Activated T-cell treated with anti-CD3 and anti-CD28 coated beads, Interleukin-2, amount 50 U/mL, for 24 hours (primary cell): ENCODE measurements around the gene TNPO3.
A peak's percentile ranks its signal among the peaks of the same experiment; 100 is the strongest.

Experiments
- DNase-seq: peaks from one replicate; pipeline ENCODE4 v3.0.0-alpha.2; 2020
- H3K27ac Mint-ChIP-seq: 2 replicates; pipeline ENCODE4 v1.8.0; 2020; ENCODE audit warnings: mild to moderate bottlenecking, mixed read lengths
- H3K27me3 Mint-ChIP-seq: 2 replicates; pipeline ENCODE4 v1.8.0; 2020; ENCODE audit warnings: mixed read lengths
- H3K36me3 Mint-ChIP-seq: 2 replicates; pipeline ENCODE4 v1.8.0; 2020; ENCODE audit warnings: low read depth, mixed read lengths
- H3K4me1 Mint-ChIP-seq: 2 replicates; pipeline ENCODE4 v1.8.0; 2020; ENCODE audit warnings: low read depth, mixed read lengths
- H3K4me3 Mint-ChIP-seq: 2 replicates; pipeline ENCODE4 v1.8.0; 2020; ENCODE audit warnings: mild to moderate bottlenecking, moderate library complexity, mixed read lengths
- H3K9me3 Mint-ChIP-seq: 2 replicates; pipeline ENCODE4 v1.8.0; 2020; ENCODE audit warnings: mixed read lengths

TNPO3 gene

DNA sequence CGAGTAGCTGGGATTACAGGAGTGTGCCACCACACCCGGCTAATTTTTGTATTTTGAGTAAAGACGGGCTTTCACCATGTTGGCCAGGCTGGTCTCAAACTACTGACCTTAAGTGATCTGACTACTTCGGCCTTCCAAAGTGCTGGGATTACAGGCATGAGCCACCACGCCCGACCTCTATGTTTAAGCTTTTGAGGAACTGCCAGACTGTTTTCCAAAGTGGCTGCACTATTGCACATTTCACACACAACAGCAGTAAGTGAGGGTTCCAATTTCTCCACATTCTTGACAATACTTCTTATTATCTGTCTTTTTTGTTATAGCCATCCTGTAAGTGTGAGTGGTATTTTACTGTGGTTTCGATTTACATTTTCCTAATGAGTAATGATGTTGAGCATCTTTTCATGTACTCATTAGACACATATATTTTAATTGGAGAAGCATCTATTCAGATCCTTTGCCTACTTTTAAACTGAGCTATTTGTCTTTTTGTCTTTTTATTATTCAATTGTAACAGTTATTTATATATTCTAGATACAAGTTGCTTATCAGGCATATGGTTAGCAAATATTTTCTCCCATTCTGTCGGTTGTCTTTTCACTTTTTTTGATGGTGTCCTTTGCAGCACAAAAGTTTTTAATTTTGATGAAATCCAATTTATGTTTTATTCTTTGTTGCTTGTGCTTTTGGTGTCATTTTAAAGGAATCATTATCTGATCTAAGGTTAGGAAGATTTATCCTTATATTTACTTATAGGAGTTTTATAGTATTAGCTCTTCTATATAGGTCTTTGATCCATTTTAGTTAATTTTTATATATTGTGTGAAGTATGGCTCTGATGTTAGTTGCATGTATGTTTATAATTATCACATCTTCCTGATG is 130.0 kb downstream of the TNPO3 start:
- no peaks in the 10 kb centered on the region for H3K27me3 Mint-ChIP-seq
- no peak overlapping the region for H3K27ac Mint-ChIP-seq
- no peak for DNase-seq
- no peaks in the 10 kb centered on the region for H3K36me3 Mint-ChIP-seq
- no peaks in the 10 kb centered on the region for H3K4me1 Mint-ChIP-seq
- no peaks in the 10 kb centered on the region for H3K9me3 Mint-ChIP-seq
- H3K4me3 Mint-ChIP-seq = no peak overlapping the region

GRCh38 chr7:128923411-128923800 is 131.5 kb downstream of the TNPO3 start:
- no peak overlapping the region for H3K27ac Mint-ChIP-seq
- no peaks in the 10 kb centered on the region for H3K4me1 Mint-ChIP-seq
- H3K36me3 Mint-ChIP-seq = no peaks in the 10 kb centered on the region
- peaks cover 3% of the 10 kb centered on the region for H3K27me3 Mint-ChIP-seq
- no peak for DNase-seq
- H3K4me3 Mint-ChIP-seq = no peak overlapping the region
- H3K9me3 Mint-ChIP-seq = no peaks in the 10 kb centered on the region

- no peak overlapping the region for H3K27ac Mint-ChIP-seq
- DNase-seq = peak; percentile 7
- H3K27me3 Mint-ChIP-seq = peaks cover 9% of the 10 kb centered on the region
- H3K4me1 Mint-ChIP-seq = no peaks in the 10 kb centered on the region
- no peaks in the 10 kb centered on the region for H3K9me3 Mint-ChIP-seq
- no peaks in the 10 kb centered on the region for H3K36me3 Mint-ChIP-seq
- no peak overlapping the region for H3K4me3 Mint-ChIP-seq
Observed at GRCh38 chr7:128922496-128923410, 132.2 kb downstream of the TNPO3 start.

DNA sequence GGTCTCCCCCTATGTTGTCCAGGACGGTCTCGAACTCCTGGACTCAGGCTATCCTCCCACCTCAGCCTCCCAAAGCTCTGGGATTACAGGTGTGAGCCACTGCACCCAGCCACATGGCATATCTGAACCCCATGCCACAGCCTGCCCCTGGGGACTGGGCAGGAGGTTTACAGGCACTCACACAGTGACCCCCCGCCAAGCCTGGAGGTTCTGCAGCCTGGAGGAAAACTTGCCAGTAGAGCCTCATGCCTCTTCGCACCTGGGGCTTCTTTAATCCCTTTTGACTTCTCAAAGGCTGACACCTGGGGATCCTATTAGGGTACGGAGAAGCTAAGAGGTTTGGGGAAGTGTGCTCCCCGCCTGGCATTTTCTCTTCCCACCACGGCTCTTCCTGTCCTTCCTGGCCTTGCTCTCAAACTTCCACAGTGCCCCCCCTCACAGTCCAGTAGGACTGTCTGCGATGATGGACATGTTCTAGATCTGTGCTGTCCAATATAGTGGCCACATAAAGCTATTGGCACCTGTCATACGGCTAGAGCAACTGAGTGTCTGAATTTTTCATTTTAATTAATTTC is 133.0 kb downstream of the TNPO3 start:
- no peaks in the 10 kb centered on the region for H3K36me3 Mint-ChIP-seq
- peak; percentile 7 for DNase-seq
- H3K27ac Mint-ChIP-seq = no peak overlapping the region
- H3K4me3 Mint-ChIP-seq = no peak overlapping the region
- no peaks in the 10 kb centered on the region for H3K4me1 Mint-ChIP-seq
- no peaks in the 10 kb centered on the region for H3K9me3 Mint-ChIP-seq
- peaks cover 15% of the 10 kb centered on the region for H3K27me3 Mint-ChIP-seq

DNA sequence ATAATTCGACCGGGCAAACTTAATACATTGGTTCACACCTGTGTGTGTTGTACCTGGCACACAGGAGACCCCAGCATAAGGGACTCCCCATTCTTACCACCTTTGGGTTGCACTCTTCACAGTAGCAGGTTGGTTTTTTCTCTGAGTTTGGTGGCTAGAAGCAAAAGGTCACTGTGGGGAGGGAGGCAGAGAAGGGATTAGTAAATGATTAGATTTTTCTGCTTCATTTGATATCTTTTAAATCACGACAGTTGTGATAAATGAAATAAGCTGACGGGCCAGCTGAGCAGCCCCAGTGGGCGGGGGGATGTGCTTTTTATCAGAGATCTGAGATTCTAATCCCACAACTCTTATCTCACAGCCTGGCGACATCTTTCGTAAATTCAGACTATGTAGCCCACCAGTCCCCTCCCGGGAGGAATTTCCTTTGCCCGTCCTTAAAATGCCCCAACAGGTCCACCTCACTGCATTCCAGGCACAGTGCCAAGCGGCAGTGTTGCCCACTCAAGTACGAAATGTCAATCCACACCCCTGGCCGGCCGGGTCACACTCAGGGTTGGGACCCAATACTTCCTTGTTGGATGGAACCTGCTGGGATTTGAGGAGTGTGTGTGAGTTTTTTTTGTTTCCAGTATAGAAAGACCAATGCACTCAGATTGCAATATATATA is 133.9 kb downstream of the TNPO3 start:
- Mint-ChIP-seq H3K4me1 (no peaks in the 10 kb centered on the region), H3K27ac (no peak overlapping the region), H3K9me3 (no peaks in the 10 kb centered on the region), H3K4me3 (no peak overlapping the region), H3K27me3 (peaks cover 24% of the 10 kb centered on the region), H3K36me3 (no peaks in the 10 kb centered on the region)
- peak; percentile 7 for DNase-seq

DNA sequence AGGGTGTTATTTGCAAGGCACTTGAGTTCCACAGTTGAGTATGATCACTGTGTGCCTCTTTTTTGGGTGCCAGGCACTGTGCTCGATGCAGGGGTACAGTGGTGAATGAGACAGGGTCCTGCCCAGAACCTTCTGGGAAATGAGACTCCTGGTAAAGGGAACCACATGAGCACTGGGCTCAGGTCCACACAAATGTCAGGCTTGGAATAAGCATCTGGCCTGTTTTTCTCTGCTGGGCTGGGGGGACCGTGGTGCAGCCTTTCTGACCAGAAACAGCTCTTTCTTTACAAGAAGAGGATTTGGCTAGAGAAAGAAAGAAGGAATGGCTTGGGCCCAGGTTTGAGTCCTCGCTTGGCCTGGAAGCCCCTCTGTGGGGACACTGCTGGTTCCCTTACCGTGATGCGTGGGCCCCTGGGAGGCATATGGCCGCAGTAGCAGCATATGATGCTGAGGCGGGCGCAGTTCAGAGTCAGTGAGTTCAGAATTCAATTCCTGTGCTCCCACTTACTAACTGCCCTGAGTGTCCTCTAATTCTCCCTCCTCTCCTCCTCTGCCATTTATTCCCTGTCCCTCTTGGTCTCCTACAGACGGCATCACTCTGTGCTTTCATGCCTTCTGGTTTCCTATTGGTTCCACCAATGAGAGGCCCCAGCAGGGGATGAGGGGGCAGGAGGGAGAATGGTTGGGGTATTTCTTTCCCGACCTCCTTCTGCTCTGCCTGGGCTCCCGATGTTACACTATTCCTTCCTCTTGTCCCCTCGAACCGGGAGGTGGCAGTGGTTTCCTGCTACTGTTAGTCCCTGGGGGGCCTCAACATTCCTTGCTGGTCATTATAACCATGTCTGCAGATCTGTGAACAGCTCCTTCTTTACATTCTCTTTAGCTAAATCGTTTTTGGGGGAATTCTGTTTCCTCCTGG is 134.8 kb downstream of the TNPO3 start:
- Mint-ChIP-seq H3K27me3 (peaks cover 31% of the 10 kb centered on the region), H3K9me3 (no peaks in the 10 kb centered on the region), H3K27ac (no peak overlapping the region), H3K36me3 (no peaks in the 10 kb centered on the region), H3K4me3 (no peak overlapping the region), H3K4me1 (peaks cover 4% of the 10 kb centered on the region)
- peak; percentile 20 for DNase-seq

GRCh38 chr7:128919241-128919640 is 135.7 kb downstream of the TNPO3 start:
- Mint-ChIP-seq H3K36me3 (no peaks in the 10 kb centered on the region), H3K27ac (no peak overlapping the region), H3K9me3 (no peaks in the 10 kb centered on the region), H3K4me3 (no peak overlapping the region), H3K27me3 (peaks cover 38% of the 10 kb centered on the region), H3K4me1 (peaks cover 4% of the 10 kb centered on the region)
- no peak for DNase-seq

DNA sequence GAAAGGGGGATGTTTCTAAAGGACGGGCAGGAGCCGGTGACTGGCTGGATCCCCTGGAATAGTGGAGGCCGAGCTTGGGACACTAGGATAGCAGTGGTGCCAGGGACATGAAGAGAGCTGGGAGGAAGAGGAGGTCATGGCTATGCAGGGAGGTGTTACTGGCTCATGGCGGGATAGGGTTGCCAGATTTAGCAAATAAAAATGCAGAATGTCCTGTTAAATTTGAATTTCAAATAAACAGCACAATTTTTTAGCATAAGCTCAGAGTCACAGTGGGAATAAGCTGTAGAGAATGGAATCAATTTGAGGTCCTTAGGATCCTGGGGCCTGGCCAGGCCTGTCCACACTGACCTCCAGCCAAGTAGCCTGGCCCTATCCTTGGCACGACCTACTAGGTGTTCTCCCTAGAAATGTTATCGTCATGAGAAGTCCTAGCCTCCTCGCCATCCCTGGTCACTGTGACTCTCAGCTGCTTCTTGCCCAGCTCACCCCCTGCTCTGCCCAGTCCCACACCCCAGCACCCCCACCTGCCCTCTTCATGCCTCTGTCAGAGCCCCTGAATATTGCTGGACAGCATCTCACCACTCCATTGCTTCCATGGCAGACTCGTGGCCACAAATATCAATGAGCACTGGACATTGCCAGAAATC is 136.8 kb downstream of the TNPO3 start:
- H3K9me3 Mint-ChIP-seq = no peaks in the 10 kb centered on the region
- peaks cover 42% of the 10 kb centered on the region for H3K27me3 Mint-ChIP-seq
- H3K36me3 Mint-ChIP-seq = no peaks in the 10 kb centered on the region
- H3K4me1 Mint-ChIP-seq = peaks cover 4% of the 10 kb centered on the region
- DNase-seq = no peak
- H3K27ac Mint-ChIP-seq = no peak overlapping the region
- H3K4me3 Mint-ChIP-seq = no peak overlapping the region

- no peaks in the 10 kb centered on the region for H3K9me3 Mint-ChIP-seq
- H3K27me3 Mint-ChIP-seq = peaks cover 47% of the 10 kb centered on the region
- no peaks in the 10 kb centered on the region for H3K36me3 Mint-ChIP-seq
- no peak overlapping the region for H3K4me3 Mint-ChIP-seq
- DNase-seq = no peak
- no peak overlapping the region for H3K27ac Mint-ChIP-seq
- peaks cover 4% of the 10 kb centered on the region for H3K4me1 Mint-ChIP-seq
Observed at GRCh38 chr7:128917122-128917521, 137.8 kb downstream of the TNPO3 start.

GRCh38 chr7:128916643-128916915 is 138.3 kb downstream of the TNPO3 start:
- Mint-ChIP-seq H3K27ac (no peak overlapping the region), H3K4me1 (peaks cover 4% of the 10 kb centered on the region), H3K27me3 (peaks cover 52% of the 10 kb centered on the region), H3K9me3 (no peaks in the 10 kb centered on the region), H3K36me3 (no peaks in the 10 kb centered on the region), H3K4me3 (no peak overlapping the region)
- no peak for DNase-seq

DNA sequence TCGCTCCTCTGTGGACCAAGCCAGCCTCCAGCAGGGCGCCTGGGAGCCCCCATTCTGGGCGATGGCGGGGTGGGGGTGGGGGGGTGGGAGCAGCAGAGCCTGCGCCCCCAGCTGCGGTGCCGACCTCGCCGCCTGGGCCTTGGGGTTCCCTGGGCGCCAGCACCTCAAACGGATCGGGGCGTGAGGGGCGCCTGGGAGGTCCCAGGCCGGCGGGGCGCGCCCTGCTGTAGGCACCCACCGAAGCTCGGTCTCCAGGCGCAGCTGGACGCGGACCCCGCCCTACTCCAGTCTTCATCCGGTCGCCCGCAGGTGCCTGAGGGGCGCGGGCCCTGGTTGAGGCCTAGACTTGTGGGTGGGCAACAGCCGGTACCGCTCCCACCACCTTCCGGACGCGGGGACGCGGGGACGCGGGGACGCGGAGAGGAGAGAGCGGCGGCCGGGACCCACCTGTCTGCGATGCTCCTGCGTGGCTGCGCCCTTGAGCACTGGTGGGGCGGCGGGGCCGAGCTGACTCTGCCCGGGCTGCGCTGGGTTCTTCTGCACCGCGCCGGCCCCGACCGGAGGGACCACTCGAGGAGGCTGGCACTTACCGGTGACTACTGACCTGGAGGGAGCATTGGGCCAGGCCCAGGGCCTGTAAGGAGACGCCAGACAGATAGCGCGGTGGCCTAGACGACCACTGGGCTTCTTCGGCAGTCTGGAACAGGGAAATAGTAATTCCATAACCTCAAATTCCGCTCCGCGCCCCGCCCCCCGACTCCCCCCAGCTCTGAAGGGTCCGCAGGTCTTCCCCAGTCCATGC is 138.9 kb downstream of the TNPO3 start:
- H3K4me3 Mint-ChIP-seq = no peak overlapping the region

DNA sequence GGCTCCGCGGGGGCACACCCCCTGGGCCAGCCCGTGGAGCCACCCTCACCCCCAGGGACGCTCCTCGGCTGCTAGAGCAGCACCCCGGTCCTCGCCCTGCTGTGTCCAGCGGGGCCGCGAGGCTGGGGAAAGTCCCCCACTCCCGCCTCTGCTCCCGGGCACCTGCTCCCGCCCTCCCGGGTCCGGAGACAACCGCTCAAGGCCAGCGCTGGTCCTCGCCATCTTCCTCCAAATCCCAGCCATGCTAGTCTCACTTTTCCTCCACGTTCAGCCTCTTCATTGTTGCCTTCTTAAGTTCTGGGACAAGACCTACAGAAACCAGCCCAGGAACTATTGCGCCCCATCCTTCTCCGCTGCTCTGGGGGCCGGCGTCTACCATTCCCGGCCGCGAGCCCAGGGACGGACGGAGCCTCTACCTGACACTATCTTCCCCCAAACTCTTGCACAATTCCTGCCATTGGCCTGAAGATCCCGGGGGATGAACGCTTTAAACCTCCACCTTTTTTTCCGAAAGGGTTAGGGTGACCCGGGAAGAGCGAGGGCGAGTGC is 139.6 kb downstream of the TNPO3 start:
- Mint-ChIP-seq H3K27me3 (peaks cover 62% of the 10 kb centered on the region), H3K36me3 (no peaks in the 10 kb centered on the region), H3K4me1 (peaks cover 4% of the 10 kb centered on the region), H3K27ac (no peak overlapping the region), H3K9me3 (no peaks in the 10 kb centered on the region), H3K4me3 (peak overlapping the region; percentile 26)
- no peak for DNase-seq

More for the DNA sequence above, 138.9 kb downstream of the TNPO3 start:
- no peaks in the 10 kb centered on the region for H3K36me3 Mint-ChIP-seq
- H3K4me1 Mint-ChIP-seq = peaks cover 4% of the 10 kb centered on the region
- no peaks in the 10 kb centered on the region for H3K9me3 Mint-ChIP-seq
- H3K27ac Mint-ChIP-seq = no peak overlapping the region
- peaks cover 57% of the 10 kb centered on the region for H3K27me3 Mint-ChIP-seq
- no peak for DNase-seq
